ENCODE data around the gene CYP4F8. TPM values are rescaled to one million over a fixed set of nuclear protein-coding genes. Genes with fewer than 3 reads are reported as not detected.
"Not testable (repeated sequence)": the region's sequence is repeated elsewhere in the genome, so short reads cannot be mapped to it uniquely, and the experiment has no call there.

The CYP4F8 gene
- total RNA-seq, 1 experiment from 2014 or later, result not detected

- H3K27me3 ChIP-seq (ENCODE audit: control insufficient read depth, insufficient read depth, low read length), result no peaks in the 10 kb centered on the region
- DNase-seq, result no peak
- no peak overlapping the region for H3K4me3 ChIP-seq (ENCODE audit: insufficient read depth, low read depth, low read length)
- H3K36me3 ChIP-seq (replicated peaks; ENCODE audit: control insufficient read depth, insufficient read depth, low read length), result no peaks in the 10 kb centered on the region
These were observed 58.2 kb downstream of the CYP4F8 start for GRCh38 chr19:15673176-15673654.

GRCh38 chr19:15675560-15675959 lies 60.5 kb downstream of the CYP4F8 start:
- H3K36me3 ChIP-seq (replicated peaks; ENCODE audit: control insufficient read depth, insufficient read depth, low read length), result no peaks in the 10 kb centered on the region
- DNase-seq, result no peak
- H3K27me3 ChIP-seq (ENCODE audit: control insufficient read depth, insufficient read depth, low read length), result no peaks in the 10 kb centered on the region
- no peak overlapping the region for H3K4me3 ChIP-seq (ENCODE audit: insufficient read depth, low read depth, low read length)

GRCh38 chr19:15679089-15679488 lies 64.1 kb downstream of the CYP4F8 start:
- DNase-seq, result no peak
- Histone ChIP-seq H3K36me3 (replicated peaks; ENCODE audit: control insufficient read depth, insufficient read depth, low read length) (no peaks in the 10 kb centered on the region), H3K4me3 (ENCODE audit: insufficient read depth, low read depth, low read length) (no peak overlapping the region), H3K27me3 (ENCODE audit: control insufficient read depth, insufficient read depth, low read length) (no peaks in the 10 kb centered on the region)

- H3K27me3 ChIP-seq (ENCODE audit: control insufficient read depth, insufficient read depth, low read length); H3K36me3 ChIP-seq (replicated peaks; ENCODE audit: control insufficient read depth, insufficient read depth, low read length); H3K4me3 ChIP-seq (ENCODE audit: insufficient read depth, low read depth, low read length); DNase-seq: not testable (repeated sequence)
These were observed 64.8 kb downstream of the CYP4F8 start for GRCh38 chr19:15679865-15680264.

Other genes starting within 250 kb of the CYP4F8 start
- gene AKAP8, start 235.4 kb upstream of the CYP4F8 start, total RNA-seq (2014; rRNA removed; shearing (Covaris generic)), result 24.4 and 25.1 TPM in 2 replicates
- 115 and 168 TPM in 2 replicates for gene AKAP8L, start 196.2 kb upstream of the CYP4F8 start, total RNA-seq (2014; rRNA removed; shearing (Covaris generic))
- gene WIZ, start 165.3 kb upstream of the CYP4F8 start, total RNA-seq (2014; rRNA removed; shearing (Covaris generic)), result 16.1 and 17.6 TPM in 2 replicates
- gene RASAL3, start 150.7 kb upstream of the CYP4F8 start, total RNA-seq (2014; rRNA removed; shearing (Covaris generic)), result not detected in 2 replicates
- gene PGLYRP2, start 135.7 kb upstream of the CYP4F8 start, total RNA-seq (2014; rRNA removed; shearing (Covaris generic)), result not detected in 2 replicates
- not detected in 2 replicates for gene CYP4F22, start 106.7 kb upstream of the CYP4F8 start, total RNA-seq (2014; rRNA removed; shearing (Covaris generic))
- gene CYP4F3, start 25.7 kb downstream of the CYP4F8 start, total RNA-seq (2014; rRNA removed; shearing (Covaris generic)), result not detected in 2 replicates
- not detected in 2 replicates for gene CYP4F12, start 57.9 kb downstream of the CYP4F8 start, total RNA-seq (2014; rRNA removed; shearing (Covaris generic))
- not detected in 2 replicates for gene OR10H2, start 112.8 kb downstream of the CYP4F8 start, total RNA-seq (2014; rRNA removed; shearing (Covaris generic))
- not detected in 2 replicates for gene OR10H3, start 122.8 kb downstream of the CYP4F8 start, total RNA-seq (2014; rRNA removed; shearing (Covaris generic))
- gene OR10H5, start 172.4 kb downstream of the CYP4F8 start, total RNA-seq (2014; rRNA removed; shearing (Covaris generic)), result not detected in 2 replicates
- gene OR10H1, start 200.4 kb downstream of the CYP4F8 start, total RNA-seq (2014; rRNA removed; shearing (Covaris generic)), result not detected in 2 replicates

Data from H7 (cell line).